Right hindlimb (tissue), 1 donor: Measurements from ENCODE around the gene KRT39.

Experiments used
- DNase-seq: peaks from one replicate; pipeline ENCODE4 v3.0.0-alpha.2; 2018

The KRT39 gene

GRCh38 chr17:40966848-40967247, at the start of gene KRT39:
Gene KRT39 (minus strand): TSS chr17:40966948. CDS start chr17:40966856, 92 bp downstream.
- no peak for DNase-seq

GRCh38 chr17:41015454-41015853, 48.7 kb upstream of the KRT39 start:
- no peak for DNase-seq

DNA sequence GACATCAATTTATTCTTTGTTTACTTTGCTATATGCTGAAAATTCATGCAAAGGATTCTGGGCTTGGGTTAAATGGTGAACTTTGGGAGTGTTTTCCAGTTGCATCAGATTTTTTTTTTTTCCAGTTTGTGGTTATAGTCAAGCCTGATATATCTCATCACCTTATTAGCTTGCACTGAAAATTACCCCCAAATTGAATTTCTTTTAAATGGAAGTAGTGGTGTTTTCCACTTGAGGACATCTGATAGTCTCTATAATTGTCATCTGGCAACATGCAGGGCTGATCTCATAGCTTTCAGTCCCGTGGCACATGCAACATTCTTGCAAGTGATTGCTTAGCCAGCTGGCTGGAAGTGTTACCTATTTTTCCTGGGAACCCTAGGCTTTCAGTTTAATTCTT, 46.9 kb upstream of the KRT39 start:
- peak; percentile 20 for DNase-seq

GRCh38 chr17:41013181-41013580, 46.4 kb upstream of the KRT39 start:
- no peak for DNase-seq

- no peak for DNase-seq
Observed at GRCh38 chr17:41012326-41013120, 45.8 kb upstream of the KRT39 start.

DNA sequence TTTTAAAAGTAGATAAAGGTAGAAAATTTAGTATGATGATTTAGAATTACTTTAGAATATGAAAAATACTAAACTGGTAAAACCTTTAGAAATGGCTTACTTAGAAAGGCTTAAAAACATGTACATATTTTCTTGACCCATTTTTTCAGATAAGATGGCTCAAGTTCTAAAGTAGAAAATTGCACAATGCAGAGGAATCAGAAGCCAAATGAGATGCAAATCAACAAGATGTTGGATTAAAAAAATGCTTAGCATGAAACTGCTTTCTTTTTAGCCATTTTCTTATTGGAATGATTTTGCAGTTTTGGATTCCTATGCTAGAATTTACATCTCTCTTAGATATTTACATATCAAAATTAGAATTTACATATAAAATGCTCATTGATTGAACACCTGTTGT, 43.7 kb upstream of the KRT39 start:
- DNase-seq: no peak

DNA sequence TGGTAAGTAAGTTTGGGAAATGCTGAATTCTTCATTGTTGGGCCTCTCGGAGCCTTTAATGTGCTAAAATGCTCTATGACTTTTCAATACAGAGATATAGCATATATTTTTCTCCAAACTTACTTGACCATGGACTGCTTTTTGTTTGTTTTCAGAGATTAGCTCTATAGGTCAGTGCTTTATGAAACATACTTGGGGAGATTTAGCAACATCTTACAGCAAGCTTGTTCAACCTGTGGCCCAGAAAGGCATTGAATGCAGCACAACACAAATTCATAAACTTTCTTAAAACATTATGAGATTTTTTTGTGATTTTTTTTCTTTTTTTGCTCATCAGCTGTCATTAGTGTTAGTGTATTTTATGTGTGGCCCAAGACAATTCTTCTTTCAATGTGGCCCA, 43.2 kb upstream of the KRT39 start:
- no peak for DNase-seq

- no peak for DNase-seq
Observed at GRCh38 chr17:41009301-41009760, 42.6 kb upstream of the KRT39 start.

GRCh38 chr17:41008811-41009210, 42.1 kb upstream of the KRT39 start, which contains the start of gene KRTAP3-1:
Gene KRTAP3-1 (minus strand): TSS chr17:41009128. CDS start chr17:41009074, 54 bp downstream.
- DNase-seq: no peak

- no peak for DNase-seq
Observed at GRCh38 chr17:41004397-41004796, 37.6 kb upstream of the KRT39 start.

DNA sequence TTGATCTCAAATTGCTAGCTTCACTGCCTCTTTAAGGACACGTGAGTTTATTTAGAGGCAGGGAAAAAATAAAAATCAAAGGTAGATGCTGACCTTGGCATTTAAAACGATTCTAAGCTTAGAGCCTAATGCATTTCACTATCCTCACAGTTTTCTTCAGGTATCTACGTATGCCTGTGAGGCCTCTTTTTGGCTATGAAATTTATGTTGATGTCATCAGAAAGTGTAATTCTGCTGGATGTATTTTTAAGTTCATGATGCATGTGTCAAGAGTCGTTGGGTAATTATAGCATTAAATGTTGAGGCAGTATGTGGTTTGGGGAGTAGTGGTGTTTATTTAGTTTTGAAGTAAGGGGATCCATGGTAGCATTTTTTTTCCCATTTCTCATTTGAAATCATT, 37.2 kb upstream of the KRT39 start:
- DNase-seq: no peak

DNA sequence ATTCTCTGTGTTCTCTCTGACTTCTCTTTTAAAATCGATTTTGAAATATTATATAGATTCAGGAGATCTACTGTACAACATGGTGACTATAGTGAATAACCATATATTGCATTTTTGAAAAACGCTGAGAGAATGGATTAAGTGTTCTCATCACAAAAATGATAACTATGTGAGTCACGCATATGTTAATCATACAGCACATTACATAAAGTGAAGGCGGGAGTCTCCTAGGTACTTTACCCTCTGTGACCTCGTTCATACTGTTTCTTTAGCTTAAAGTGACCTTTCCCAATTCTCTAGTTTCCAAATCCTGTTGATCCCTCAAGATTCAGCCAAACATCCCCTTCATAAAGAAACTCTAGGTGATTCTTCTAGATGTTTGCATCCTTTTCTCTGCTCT, 36.1 kb upstream of the KRT39 start:
- DNase-seq: no peak

GRCh38 chr17:41001795-41002194, 35.0 kb upstream of the KRT39 start:
- DNase-seq: no peak

DNA sequence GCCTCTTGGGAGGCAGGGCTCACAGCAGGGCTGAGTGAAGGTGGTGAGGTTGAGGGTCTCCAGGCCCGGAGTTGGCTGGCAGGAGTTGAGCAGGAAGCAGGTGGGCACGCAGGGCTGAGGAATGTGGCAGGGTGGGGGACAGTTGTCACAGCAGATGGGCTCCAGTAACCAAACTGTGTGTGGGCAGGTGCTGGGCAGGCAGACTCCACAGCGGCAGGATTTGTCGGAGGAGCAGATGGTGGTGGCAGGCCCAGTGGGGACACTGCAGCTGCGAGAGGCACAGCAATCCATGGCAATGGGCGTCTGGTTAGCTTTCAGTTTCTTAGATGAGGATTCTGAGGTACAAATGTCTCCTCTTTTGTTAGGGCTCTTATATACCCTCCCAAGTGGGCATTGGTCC, 32.8 kb upstream of the KRT39 start, which contains the start of gene KRTAP3-2:
Gene KRTAP3-2, minus strand, starts transcription at position 344 of the 400 bp plus-strand sequence. Its CDS starts 53 bp downstream, at position 291.
- DNase-seq: peak; percentile 40

DNA sequence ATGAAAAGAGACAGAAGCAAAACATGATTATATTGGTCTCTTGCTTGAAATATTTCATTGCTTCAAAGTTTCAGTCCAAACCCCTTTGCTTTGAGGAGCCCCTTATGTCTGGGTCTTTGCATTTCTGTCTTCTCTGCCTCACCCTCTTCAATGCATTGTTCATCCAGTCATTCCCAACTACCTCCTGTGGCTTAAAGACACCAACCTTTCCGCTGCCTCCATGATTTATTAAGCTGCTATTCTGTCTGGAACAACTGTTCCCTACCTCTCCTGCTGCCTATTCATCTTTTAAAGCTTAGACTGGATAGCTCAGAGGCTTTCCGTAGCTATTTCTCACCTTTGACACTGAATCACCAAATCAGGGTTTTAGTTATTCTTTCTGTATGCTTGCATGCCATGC, 30.6 kb upstream of the KRT39 start:
- no peak for DNase-seq

GRCh38 chr17:40996829-40997228, 30.1 kb upstream of the KRT39 start:
- no peak for DNase-seq

DNA sequence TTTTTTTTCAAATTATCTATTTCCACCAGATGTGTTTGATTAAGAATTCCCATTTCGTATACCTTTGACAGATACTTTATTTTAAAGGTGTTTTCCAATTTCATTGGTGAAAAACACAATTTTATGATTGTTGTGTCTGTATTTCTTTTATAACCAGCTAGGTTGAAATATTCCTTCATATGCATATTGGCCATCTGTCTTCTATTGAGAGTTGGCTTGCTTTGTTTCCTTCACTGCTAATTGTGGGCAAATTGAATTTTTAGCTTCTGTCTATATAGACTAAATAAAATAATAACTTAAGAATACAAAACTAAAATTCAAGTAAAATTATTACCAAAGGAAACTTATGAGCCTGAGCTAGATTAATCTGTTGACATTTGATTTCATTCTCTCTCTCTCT, 28.4 kb upstream of the KRT39 start:
- no peak for DNase-seq

GRCh38 chr17:40993839-40994238, 27.1 kb upstream of the KRT39 start, which contains the start of gene KRTAP3-3:
Gene KRTAP3-3 (minus strand): TSS chr17:40994164. CDS start chr17:40994097, 67 bp downstream.
- peak; percentile 25 for DNase-seq

DNA sequence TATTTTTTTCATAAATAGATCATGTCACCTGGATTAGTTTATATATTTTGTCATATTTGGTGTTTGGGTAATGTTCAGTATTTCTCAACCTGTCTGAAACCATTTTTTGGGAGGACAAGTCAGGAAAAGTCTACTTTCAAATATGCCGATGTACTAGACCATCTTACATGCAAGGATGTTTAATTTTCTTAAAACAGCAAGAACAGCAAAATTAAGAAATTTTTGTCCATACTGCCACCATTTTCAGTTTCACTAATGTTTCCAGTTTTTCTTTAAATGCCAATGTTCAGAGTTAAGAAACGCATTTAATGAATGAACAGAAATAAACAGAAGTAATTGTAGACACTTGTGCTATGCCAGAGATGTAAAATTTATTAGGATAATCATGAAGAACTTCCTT, 26.3 kb upstream of the KRT39 start:
- DNase-seq: no peak

- DNase-seq: no peak
Observed at GRCh38 chr17:40992666-40993065, 25.9 kb upstream of the KRT39 start.

DNA sequence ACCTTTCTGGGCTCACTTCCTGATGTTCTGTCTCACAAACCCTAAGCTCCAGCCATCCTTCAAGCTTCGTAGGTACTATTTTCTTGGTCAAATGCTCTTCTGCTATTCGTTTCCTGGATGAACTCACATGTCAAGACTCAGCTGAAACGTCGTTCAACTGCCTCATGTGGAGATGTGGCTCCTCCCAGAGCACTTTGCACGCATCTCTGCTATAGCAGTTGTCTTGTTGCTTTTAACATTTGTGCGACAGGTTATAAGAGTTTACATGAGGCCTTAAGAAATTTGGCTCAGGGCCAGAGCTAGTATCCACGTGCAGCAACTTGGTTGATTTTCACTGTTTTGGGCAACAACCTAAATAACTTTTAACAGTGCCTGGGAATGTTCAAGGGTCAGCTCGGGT, 20.2 kb upstream of the KRT39 start:
- DNase-seq: no peak

DNA sequence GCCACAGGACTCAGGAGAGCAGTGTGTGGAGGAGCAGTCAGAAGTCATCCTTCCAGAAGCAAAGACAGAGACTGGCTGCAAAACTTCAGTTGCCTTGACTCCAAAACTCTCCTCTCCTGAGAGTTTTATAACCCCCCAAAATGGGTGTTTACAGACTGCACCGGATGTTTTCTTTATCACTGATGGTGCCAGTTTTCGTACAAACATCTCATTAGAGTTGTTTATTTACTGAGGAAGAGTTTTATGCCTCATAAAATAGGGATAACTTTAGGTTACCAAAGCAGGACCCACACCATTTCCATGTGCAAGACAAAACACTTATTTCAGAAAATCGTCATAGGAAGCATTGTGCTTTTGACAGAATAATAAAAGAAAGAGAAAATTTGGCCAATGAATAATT, 17.5 kb upstream of the KRT39 start, which contains the start of gene KRT40:
Gene KRT40, minus strand, starts transcription at position 101 of the 400 bp plus-strand sequence. Its CDS starts 53 bp downstream, at position 48.
- no peak for DNase-seq

- DNase-seq: no peak
Observed at GRCh38 chr17:40981115-40981514, 14.4 kb upstream of the KRT39 start.

DNA sequence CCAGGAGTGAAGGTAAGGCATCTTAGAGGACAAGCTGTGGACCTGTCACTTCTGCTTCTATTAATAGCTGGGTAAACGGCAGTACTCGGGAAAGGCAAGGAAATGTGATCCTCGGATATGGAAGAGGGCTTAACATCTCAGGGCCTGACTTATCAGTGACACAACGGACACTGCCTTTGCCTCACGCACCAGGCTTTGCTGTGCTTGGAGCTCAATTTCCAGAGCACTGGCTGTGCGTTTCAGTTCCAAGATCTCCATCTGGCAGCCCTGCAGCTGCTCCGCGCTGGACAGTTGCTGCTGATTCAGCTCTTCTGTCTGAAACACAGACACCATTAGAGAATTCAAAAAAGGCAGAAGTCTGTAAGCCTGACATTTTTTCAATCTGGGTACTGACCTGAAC, 13.8 kb upstream of the KRT39 start:
- DNase-seq: peak; percentile 85
